ENCODE data around the gene NDUFAF8.

- no peak for TF ChIP-seq CTCF (IDR thresholded peaks at IDR 0.05)
- no peak for TF ChIP-seq EP300 (IDR thresholded peaks at IDR 0.05; ENCODE audit: low read depth)
These were observed 25.1 kb upstream of the NDUFAF8 start for GRCh38 chr17:81213978-81214377.

All from transverse colon (tissue), 3 donors.